Ovary (tissue), 9 donors: Measurements from ENCODE around the gene PHYH. TPM values are rescaled to one million over a fixed set of nuclear protein-coding genes. Genes with fewer than 3 reads are reported as not detected.

Source experiments
- DNase-seq, 5 donors: peaks; one replicate each; pipeline ENCODE4 v3.0.0-alpha.2; 2019 to 2020
- H3K27ac ChIP-seq, 2 donors: fragments of 200-600 bp; one replicate each; pipeline versions ENCODE4 v1.5.1 to v1.8.0; 2019 to 2022
- H3K27me3 ChIP-seq: fragments of 200-600 bp; one replicate; pipeline ENCODE4 v1.8.0; 2022
- H3K36me3 ChIP-seq: fragments of 200-600 bp; sonication (generic); one replicate; pipeline ENCODE4 v1.5.1; 2019
- H3K4me1 ChIP-seq: one replicate; pipeline ENCODE4 v1.8.1; 2013; ENCODE audit warnings: mild to moderate bottlenecking, moderate library complexity; ENCODE audit not compliant: insufficient read depth
- H3K4me3 ChIP-seq: fragments of 200-600 bp; sonication (generic); one replicate; pipeline ENCODE4 v1.5.1; 2017
- H3K9me3 ChIP-seq, 2 donors: fragments of 200-600 bp in 1 of 2; sonication (generic) in 1 of 2; one replicate each; pipeline versions ENCODE4 v1.5.1 to v1.8.1; 2013 to 2019; ENCODE audit warnings: mild to moderate bottlenecking in 1 of 2, moderate library complexity in 1 of 2
- EP300 ChIP-seq: sonication (generic); formaldehyde crosslinking; IDR thresholded peaks from one replicate; pipeline ENCODE4 v1.6.1; 2017; ENCODE audit warnings: antibody characterized with exemption
- POLR2A ChIP-seq: fragments of 450-650 bp; IDR thresholded peaks from one replicate; pipeline ENCODE4 v1.6.1; 2017; ENCODE audit warnings: antibody characterized with exemption, mild to moderate bottlenecking, moderate library complexity
- WGBS, 3 donors: extraction: QIAGEN DNeasy Blood & Tissue Kit in 1 of 3; methylation state at CpG; one replicate each; pipeline versions ENCODE4 v1.1.5 to v1.1.7; 2013 to 2017; 5-methylcytosine and 5-hydroxymethylcytosine counted together
- intact Hi-C, 4 donors: fragments of 100-400 bp; cut with DNase I; formaldehyde crosslinking; loops; one replicate each; pipeline versions ENCODE4 v1.11.0 to v1.15.1; 2022 to 2023
- polyA plus RNA-seq, 2 donors: library from polyadenylated mRNA; stranded (reverse); fragments of 200-250 nt in 1 of 2; fragments of 350-450 nt in 1 of 2; fragmentation: Illumina TruSeq in 1 of 2; extraction: RNeasy Lipid Tissue Mini Kit (QIAGEN cat#74804) in 1 of 2; gene quantifications; one replicate each; pipeline ENCODE4 v1.2.3, GENCODE V29; 2013 to 2014
- total RNA-seq, 7 donors: library from RNA; depleted of rRNA in 2 of 7; stranded (reverse); fragments of >200 nt in 2 of 7; fragmentation: NEBNext Ultra II Directional in 3 of 7; extraction: Animal tissue kit (Norgen Biotek cat#: 25700) in 3 of 7; gene quantifications; one replicate each; pipeline versions ENCODE4 v1.1.0 to v1.2.4, GENCODE V29; 2016 to 2023
- TF ChIP-seq, protein P1 (sequence below), 3 donors: fragments of 450-650 bp in 2 of 3; fragments of 200-600 bp in 1 of 3; IDR thresholded peaks; one replicate each; pipeline versions ENCODE4 v1.5.1 to v1.8.0; 2016 to 2022; ENCODE audit warnings: antibody characterized with exemption in 3 of 3, mild to moderate bottlenecking in 1 of 3
- donor health status: DM: no; HTN: no; CAD: no; lungs with moderate emphysema.
- donor health status: DM: no; HTN: no; CAD: no.
- donor health status: Bipolar disorder and iron deficiency.
- donor health status: DM: yes; HTN: yes; CAD: no.
- donor health status: DM: no; HTN: no; CAD: no.
- donor health status: DM: yes; HTN: yes; CAD: no.

Gene PHYH
- total and polyA plus RNA-seq, 9 donors = 20.0 to 49.7 (median 39.7) TPM

DNA sequence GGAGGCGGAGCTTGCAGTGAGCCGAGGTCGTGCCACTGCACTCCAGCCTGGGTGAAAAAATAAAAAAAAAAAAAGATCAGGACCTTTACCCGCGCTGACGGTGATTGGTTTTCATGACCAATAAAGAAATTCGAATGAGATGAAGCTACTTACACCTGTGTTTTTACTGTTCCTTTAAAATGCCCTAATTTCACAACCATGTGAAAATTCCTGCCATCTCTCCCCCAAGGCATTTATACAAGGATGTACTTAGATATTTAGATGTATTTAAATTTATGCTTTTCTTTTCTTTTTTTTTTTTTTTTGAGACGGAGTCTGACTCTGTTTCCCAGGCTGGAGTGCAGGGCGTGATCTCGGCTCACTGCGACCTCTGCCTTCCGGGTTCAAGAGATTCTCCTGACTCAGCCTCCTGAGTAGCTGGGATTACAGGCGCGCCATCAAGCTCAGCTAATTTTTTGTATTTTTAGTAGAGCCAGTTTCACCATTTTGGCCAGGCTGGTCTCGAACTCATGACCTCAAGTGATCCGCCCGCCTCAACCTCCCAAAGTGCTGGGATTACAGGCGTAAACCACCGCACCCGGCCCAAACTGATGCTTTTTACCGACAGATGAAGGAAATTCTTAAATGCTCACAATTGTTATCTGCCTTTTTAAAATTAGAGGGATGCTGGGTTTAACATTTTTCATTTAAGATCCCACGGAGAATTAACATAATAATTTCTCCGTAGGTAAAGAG, 3.1 kb upstream of the PHYH start:
- Histone ChIP-seq H3K27ac (no peak overlapping the region), H3K36me3 (no peaks in the 10 kb centered on the region), H3K4me1 (peaks cover 3% of the 10 kb centered on the region), H3K27me3 (no peaks in the 10 kb centered on the region), H3K4me3 (peak overlapping the region; percentile 44), H3K9me3 (no peaks in the 10 kb centered on the region)
- TF ChIP-seq POLR2A (no peak), EP300 (no peak)
- TF ChIP-seq, protein P1, sequence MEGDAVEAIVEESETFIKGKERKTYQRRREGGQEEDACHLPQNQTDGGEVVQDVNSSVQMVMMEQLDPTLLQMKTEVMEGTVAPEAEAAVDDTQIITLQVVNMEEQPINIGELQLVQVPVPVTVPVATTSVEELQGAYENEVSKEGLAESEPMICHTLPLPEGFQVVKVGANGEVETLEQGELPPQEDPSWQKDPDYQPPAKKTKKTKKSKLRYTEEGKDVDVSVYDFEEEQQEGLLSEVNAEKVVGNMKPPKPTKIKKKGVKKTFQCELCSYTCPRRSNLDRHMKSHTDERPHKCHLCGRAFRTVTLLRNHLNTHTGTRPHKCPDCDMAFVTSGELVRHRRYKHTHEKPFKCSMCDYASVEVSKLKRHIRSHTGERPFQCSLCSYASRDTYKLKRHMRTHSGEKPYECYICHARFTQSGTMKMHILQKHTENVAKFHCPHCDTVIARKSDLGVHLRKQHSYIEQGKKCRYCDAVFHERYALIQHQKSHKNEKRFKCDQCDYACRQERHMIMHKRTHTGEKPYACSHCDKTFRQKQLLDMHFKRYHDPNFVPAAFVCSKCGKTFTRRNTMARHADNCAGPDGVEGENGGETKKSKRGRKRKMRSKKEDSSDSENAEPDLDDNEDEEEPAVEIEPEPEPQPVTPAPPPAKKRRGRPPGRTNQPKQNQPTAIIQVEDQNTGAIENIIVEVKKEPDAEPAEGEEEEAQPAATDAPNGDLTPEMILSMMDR (IDR thresholded peaks at IDR 0.05) = no peak
- WGBS, 3 donors = 59 to 73% (median 66%) methylated on average over 23 of the region's 23 CpGs
- DNase-seq = no peak
- intact Hi-C loops = loop anchor here in 2 of 4 donors (5.0 kb wide), 2 partner anchors 44 to 141 kb away; partner anchors contain the start of genes MCM10 (in 2 of the 2) and SEPHS1 (in 1 of the 2)

DNA sequence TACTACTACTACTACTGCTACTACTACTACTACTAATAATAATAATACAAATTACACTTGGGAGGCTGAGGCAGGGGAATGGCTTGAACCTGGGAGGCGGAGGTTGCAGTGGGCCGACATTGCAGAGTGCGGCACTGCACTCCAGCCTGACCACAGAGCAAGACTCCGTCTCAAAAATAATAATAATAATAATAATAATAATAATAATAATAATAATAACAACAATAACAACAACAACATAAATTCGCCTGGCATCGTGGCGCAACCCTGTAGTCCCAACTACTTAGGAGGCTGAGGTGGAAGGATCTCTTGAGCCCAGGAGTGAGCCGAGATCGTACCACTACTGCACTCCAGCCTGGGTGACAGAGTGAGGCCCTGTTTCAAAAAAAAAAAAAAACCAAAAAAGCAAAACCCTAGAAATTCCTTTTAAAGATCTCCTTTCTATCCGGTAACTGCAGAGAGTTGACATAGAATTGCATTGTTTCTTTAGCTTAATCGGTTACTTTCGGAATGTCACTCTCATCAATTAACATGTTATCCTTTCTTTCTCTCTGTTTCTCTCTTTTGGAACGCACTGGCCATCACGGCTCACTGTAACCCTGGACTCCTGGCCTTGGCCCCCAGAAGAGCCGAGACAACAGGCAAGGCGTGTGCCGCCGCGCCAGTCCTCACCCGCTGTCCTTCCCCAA, 972 bp downstream of the PHYH start:
- TF ChIP-seq, protein P1 (IDR thresholded peaks at IDR 0.05) = no peak
- no peak for TF ChIP-seq POLR2A
- Histone ChIP-seq H3K27ac (peak overlapping the region; percentile 95 to 98), H3K4me3 (peak overlapping the region; percentile 57), H3K4me1 (peaks cover 3% of the 10 kb centered on the region), H3K9me3 (no peaks in the 10 kb centered on the region), H3K36me3 (no peaks in the 10 kb centered on the region), H3K27me3 (no peaks in the 10 kb centered on the region)
- intact Hi-C loops = no loop called here
- no peak for DNase-seq
- WGBS, 3 donors = 28 to 35% (median 33%) methylated on average over 19 to 20 of the region's 20 CpGs

DNA sequence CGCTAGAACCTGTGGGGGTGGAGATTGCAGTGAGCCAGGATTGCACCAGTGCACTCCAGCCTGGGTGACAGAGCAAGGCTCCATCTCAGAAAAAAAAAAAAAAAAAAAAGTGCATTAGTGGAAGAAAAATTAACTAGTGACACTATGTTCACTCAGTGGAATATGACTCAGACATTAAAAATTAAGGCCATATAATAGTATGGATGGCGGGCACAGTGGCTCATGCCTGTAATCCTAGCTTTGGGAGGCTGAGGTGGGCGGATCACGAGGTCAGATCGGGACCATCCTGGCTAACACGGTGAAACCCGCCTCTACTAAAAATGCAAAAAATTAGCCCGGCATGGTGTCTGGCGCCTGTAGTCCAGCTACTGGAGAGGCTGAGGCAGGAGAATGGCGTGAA, 3.4 kb downstream of the PHYH start:
- no peaks in the 10 kb centered on the region for H3K27me3 ChIP-seq
- no peak for DNase-seq
- H3K4me1 ChIP-seq = peaks cover 2% of the 10 kb centered on the region
- H3K4me3 ChIP-seq = no peak overlapping the region
- intact Hi-C loops = no loop called here
- TF ChIP-seq EP300 (no peak), POLR2A (no peak)
- TF ChIP-seq, protein P1 (IDR thresholded peaks at IDR 0.05) = no peak
- WGBS, 3 donors = 89 to 97% (median 95%) methylated on average over 10 of the region's 10 CpGs
- no peaks in the 10 kb centered on the region for H3K36me3 ChIP-seq
- H3K9me3 ChIP-seq = no peaks in the 10 kb centered on the region
- H3K27ac ChIP-seq = no peak overlapping the region

DNA sequence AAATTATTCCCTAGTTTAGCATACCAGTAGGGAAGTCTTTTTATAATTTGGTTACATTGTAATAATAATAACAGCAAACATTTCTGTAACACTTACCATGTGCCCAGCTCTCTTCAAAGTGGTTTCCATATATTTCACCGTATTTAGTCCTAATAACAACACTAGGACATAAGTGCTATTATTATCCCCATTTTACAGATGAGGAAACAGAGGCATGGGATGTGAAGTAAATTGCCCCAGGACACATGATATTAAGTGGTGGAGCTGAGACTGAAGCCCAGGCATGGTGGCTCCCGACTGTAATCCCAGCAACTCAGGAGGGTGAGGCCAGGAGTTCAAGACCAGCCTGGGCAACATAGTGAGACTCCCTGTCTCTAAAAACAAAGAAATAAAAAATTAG, 5.1 kb downstream of the PHYH start:
- Histone ChIP-seq H3K9me3 (no peaks in the 10 kb centered on the region), H3K36me3 (no peaks in the 10 kb centered on the region), H3K4me3 (no peak overlapping the region), H3K4me1 (no peaks in the 10 kb centered on the region), H3K27ac (no peak overlapping the region), H3K27me3 (no peaks in the 10 kb centered on the region)
- TF ChIP-seq, protein P1 (IDR thresholded peaks at IDR 0.05) = no peak
- TF ChIP-seq POLR2A (no peak), EP300 (no peak)
- WGBS, 3 donors = 94 to 96% (median 95%) methylated on average over 2 of the region's 2 CpGs
- DNase-seq = no peak
- intact Hi-C loops = no loop called here
